HG02970 (cell line): ENCODE data around the gene SERP1.
"Not testable (repeated sequence)": the region's sequence is repeated elsewhere in the genome, so short reads cannot be mapped to it uniquely, and the experiment has no call there.

ENCODE experiments used
- ATAC-seq: cut with Tn5 transposase; IDR thresholded peaks from one replicate; pipeline ENCODE4 v1.9.1; 2021; ENCODE audit warnings: mild to moderate bottlenecking, moderate library complexity, moderate number of reproducible peaks; ENCODE audit not compliant: unreplicated experiment, low FRiP score

SERP1 gene

GRCh38 chr3:150540297-150540696, 6.0 kb downstream of the SERP1 start:
- no peak for ATAC-seq

DNA sequence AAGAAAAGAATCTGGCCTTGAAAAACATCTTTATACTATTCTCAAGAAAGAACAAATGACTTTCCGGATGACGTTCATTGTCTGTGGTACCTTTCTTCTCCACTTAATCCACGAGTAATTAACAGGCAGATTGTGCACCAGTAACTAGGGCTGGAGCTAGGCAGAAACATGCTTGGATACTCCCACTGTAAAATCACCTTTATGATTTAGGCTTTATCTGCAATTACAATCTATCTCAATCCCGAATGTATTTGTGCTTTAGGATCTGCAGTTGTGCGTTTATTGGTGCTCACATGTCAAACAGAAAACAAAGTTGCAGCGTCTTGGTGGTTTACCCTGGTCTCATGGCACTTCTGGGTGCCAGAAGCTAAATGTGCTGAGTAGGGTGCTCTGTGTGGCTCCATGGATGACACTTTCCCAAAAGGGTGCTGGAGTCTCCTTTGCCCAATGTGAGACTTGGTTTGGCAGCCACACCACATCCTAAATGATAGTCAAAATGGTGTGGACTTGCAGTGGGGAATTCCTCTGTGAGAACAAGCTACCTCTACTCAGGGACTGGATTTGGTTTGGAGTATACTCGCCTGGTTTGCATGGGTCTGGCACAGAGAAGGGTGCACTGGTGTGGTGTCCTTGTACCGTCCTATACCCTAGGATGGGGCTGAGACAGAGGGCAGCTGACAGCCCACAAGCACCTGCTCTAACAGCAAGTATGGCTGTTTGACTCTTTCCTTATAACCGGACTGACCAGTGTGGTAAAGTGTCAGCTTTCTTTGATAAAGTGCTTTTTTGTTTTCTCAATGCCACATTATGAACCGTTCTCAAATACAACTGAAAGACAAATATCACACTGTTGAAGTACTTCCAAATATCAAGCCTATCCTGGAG, 7.7 kb downstream of the SERP1 start:
- ATAC-seq: no peak

GRCh38 chr3:150535204-150535603, 11.1 kb downstream of the SERP1 start:
- ATAC-seq: no peak

GRCh38 chr3:150531775-150532174, 14.5 kb downstream of the SERP1 start:
- no peak for ATAC-seq

DNA sequence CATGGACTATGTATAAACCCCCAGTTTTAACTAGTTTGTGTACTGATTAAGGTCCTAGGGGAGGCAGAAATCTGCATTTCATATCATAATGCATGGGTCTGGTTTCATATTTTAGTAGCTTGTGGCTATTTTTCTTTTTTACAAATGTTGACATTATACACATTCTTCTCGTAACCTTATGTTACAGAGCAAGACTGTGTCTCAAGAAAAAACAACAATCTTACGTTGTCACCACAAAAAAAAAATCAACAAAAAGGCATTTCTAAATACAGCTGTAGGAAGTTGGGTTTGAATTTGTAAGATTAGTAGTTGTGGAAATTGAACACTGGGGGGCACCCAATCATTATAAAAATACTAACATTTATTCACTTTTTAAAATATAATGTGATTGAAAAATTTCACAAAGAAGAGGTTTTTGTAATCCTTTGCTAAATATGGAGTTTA, 17.9 kb downstream of the SERP1 start:
- no peak for ATAC-seq

- no peak for ATAC-seq
Observed at GRCh38 chr3:150527464-150528255, 18.6 kb downstream of the SERP1 start.

- no peak for ATAC-seq
Observed at GRCh38 chr3:150523538-150523937, 22.8 kb downstream of the SERP1 start.

DNA sequence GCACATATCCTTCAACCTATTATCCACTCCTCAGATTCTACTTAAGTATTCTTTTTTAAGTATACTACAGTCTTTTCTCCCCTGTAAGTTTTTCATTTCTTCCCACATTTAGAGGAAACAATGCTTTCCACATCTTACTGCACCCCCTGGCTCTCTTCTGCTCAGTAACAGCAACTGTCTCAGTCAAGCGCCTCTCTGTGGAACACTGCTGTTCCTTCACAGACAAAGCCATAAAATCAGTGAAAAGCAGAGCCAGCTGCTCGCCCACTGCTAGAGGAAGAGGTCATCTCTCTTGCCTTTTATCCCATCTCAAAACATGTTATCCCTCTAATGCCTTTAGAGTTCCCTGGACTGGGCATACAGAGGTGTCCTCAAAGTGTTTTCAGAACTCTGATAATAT, 24.8 kb downstream of the SERP1 start:
- ATAC-seq: no peak

- no peak for ATAC-seq
Observed at GRCh38 chr3:150520408-150520807, 25.9 kb downstream of the SERP1 start.

DNA sequence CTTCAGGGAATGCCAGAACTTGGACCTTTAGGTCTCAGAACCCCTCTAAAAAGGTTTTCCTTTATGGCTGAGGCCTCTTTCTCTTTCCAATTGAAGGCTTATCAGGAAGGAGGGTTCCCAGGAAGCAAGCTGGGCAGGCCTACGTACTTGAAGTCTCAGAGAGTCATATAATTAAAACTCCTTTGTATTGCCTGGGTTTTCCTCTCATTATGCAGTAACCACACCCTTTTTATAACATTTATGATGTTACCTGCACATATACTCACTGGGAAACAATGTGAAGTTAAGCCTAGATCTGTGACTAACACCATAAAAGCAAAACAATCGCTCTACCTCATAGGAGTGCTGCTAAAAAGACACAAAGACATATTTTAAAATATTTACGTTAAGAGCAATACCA, 27.3 kb downstream of the SERP1 start:
- no peak for ATAC-seq

DNA sequence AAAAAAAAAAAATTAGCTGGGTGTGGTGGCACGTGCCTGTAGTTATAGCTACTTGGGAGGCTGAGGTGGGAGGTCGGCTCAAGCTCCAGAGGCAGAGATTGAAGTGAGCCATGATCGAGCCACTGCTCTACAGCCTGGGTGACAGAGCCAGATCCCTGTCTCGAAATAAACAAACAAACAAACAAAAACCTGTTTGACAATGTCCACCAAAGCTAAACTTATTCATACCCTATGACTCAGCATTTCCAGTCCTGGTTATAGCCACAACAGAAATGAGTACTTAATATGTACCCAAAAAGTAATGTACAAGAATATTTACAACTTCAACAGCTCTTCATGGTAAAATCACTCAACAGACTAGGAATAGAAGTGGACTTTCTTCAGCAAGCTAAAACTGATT, 31.1 kb downstream of the SERP1 start:
- ATAC-seq: no peak

- ATAC-seq: no peak
Observed at GRCh38 chr3:150511122-150511821, 35.0 kb downstream of the SERP1 start.

- no peak for ATAC-seq
Observed at GRCh38 chr3:150509780-150510179, 36.5 kb downstream of the SERP1 start.

DNA sequence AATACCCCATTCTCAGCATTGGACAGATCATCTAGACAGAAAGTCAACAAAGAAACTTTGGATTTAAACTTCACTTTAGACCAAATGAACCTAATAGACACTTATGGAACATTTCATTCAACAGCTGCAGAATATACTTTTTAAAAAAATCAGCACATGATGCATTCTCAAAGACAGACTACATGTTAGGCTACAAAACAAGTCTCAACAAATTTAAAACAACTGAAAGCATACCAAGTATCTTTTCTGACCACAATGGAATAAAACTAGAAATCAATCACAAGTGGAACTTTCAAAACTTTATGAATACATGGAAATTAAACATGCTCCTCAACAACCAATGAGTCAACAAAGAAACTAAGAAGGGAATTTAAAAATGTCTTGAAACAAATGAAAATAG, 37.9 kb downstream of the SERP1 start:
- ATAC-seq: no peak

- ATAC-seq: no peak
Observed at GRCh38 chr3:150504483-150504882, 41.8 kb downstream of the SERP1 start.

DNA sequence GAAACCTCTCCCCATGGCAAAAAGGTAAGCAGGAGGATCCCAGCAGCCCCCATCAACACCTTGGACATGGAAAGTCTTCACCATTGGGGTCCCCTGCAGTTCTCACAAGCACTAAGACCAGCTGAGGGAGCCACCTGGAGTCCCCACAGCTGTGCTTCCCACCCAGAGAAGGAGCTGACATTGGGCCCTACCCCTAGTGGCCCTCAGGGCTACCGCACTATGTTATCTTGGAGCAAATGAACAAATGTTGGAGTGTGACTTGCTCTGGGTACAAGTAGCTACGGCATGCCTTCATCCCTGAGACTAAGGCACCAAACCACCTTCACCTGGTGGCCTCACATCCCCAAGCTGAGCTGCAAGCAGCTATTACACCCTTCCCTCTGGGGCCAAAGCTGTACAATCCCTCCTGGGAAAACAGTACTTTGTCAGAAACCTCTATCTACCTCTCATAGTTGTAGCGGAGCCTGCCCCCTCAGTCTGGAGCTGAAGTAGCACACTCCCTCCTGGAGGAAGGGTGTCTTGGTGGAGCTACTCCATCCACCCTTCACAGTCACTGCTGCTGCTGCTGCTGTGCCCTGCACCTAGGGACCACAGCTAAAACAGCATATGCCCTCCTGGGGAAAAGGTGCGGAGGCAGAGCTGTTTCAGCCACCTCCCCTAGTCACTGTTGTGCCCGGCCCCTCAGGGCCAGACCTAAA, 42.7 kb downstream of the SERP1 start:
- ATAC-seq: no peak

DNA sequence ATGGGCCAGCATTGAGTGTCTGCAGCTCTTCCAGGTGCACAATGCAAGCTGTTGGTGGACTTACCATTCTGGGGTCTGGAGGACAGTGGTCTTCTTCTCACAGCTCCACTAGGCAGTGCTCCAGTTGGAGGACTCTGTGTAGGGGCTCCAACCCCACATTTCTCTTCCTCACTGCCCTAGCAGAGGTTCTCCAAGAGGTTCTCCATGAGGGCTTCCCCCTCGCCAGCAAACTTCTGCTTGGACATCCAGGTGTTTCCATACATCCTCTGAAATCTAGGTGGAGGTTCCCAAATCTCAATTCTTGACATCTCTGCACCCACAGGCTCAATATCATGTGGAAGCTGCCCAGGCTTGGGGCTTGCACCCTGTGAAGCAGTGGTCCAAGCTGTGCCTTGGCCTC, 45.3 kb downstream of the SERP1 start:
- ATAC-seq: not testable (repeated sequence)

DNA sequence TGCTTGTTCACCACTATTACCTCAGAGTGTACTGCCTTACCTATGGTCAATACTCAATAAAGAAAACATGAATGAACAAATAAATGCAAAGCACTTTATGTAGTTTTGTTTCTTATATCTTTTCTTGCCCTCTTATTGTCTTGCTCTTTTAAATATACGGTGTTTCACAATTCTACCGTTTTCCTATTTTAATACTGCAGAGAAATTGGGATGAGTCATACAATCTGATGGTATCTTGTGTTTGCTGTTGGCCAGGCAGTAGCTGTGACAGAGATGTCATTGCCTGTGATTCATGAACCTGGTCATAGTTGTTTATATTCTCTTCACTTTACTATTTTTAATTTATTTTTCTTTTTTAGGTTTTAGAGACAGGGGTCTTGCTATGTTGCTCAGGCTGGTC, 48.3 kb downstream of the SERP1 start:
- ATAC-seq: no peak

DNA sequence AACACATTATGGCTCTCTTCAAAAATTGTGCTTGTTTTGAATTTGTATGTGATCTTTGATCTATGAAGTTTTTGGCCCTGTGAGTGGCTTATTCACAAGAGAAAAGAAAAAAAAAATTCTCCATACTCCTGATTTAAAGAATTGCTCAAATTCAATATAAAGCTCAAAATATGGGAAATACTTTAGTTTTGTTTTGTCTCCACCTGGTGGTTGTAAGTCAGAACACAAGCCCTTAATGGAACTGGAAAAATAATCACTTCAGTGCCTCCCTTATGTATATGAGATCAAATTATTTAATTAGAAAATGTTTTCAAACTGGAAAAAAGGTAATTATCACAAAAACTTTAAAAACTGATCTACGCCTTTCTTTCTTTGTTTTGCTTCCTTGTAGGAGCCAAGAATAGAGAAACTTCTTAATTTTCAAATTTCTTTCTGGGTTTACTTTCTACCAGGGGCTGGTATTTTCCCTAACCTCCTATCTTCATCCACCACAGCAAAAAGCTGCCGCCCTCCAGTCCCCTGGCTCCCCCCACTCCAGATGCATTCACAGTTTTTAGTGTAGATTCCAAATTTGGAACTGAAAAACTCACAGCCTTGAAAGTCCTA, 50.6 kb downstream of the SERP1 start:
- no peak for ATAC-seq

GRCh38 chr3:150495149-150495548, 51.1 kb downstream of the SERP1 start:
- ATAC-seq: no peak
